Eye (tissue), 1 donor: ENCODE results near the gene TMEM204.

Experiments used
- DNase-seq: peaks from one replicate; pipeline ENCODE4 v3.0.0-alpha.2; 2015

TMEM204 gene

DNA sequence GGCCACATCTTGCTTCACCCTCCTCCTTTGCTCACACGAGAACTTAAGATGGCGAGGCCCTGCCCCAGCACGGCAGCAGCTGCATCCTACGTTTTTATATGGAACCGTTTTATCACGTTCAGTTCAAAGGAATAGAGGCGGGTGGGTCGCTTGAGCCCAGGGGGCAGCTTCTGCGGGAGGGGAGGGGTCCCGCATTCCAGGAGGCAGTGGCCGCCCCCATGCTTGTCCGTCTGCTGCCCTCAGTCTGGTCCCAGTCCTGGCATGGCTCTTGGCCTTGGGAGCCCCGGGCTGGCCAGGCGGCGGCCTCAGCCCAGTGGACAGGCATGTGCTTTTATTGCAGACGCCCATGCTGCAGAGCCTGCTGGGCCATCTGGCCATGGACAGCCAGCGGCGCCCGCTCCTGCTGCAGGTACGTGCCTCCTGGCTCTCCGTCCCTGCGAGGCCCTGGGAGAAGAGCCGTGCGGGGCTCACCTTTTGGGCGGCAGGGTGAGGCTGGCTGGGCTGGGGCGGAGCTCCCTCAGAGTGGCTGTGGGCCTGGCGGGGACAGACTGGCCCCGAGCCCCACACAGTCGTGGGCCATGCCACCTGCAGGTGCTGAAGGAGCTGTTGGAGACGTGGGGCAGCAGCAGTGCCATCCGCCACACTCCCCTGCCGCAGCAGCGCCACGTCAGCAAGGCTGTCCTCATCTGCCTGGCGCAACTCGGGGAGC is 33.6 kb upstream of the TMEM204 start:
- no peak for DNase-seq

DNA sequence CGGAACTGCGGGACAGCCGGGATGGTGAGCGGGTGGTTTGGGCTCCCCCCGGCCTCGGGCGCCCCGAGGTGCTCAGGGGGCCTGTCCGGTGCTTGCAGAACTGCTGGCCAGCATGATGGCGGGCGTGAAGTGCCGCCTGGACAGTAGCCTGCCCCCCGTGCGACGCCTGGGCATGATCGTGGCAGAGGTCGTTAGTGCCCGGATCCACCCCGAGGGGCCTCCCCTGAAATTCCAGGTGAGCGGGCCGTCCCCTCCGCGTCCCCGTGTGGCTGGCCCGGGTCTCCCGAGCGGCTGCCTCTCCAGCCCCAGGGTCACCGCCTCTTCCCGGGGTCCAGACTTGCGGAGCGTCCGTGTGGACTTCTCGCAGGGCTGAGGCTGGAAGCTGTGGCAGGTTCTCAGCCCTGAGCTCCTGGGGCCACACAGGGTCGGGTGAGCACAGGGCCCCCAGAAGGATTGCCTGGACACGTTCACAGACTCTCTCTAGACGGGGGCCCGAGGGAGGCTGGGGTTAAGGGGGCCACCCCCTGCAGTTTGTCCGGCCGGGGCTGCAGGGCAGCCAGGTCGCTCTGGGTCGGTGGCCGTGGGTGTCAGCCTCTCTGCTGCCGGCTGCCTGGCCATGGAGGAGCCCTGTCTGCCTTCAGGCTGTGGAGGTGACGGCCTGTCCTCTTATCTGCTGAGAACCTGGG is 32.9 kb upstream of the TMEM204 start:
- DNase-seq, result no peak

DNA sequence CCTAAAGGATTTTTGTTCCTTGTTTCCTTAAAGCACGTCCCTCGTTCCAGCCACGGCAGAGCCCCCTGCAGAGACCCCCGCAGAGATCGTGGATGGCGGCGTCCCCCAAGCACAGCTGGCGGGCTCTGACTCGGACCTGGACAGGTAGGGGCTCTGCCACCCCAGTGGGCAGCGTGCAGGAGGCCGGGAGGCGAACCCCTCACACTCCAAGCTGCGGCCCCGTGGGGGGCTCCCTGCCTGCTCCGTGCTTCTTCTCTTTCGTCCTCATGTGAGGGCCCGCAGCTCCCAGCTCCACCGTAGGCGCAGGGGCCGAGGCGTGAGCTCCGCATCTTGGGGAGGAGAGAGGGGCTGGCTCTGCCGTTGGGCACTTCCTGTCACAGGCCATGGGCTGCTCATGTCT is 31.8 kb upstream of the TMEM204 start:
- no peak for DNase-seq

DNA sequence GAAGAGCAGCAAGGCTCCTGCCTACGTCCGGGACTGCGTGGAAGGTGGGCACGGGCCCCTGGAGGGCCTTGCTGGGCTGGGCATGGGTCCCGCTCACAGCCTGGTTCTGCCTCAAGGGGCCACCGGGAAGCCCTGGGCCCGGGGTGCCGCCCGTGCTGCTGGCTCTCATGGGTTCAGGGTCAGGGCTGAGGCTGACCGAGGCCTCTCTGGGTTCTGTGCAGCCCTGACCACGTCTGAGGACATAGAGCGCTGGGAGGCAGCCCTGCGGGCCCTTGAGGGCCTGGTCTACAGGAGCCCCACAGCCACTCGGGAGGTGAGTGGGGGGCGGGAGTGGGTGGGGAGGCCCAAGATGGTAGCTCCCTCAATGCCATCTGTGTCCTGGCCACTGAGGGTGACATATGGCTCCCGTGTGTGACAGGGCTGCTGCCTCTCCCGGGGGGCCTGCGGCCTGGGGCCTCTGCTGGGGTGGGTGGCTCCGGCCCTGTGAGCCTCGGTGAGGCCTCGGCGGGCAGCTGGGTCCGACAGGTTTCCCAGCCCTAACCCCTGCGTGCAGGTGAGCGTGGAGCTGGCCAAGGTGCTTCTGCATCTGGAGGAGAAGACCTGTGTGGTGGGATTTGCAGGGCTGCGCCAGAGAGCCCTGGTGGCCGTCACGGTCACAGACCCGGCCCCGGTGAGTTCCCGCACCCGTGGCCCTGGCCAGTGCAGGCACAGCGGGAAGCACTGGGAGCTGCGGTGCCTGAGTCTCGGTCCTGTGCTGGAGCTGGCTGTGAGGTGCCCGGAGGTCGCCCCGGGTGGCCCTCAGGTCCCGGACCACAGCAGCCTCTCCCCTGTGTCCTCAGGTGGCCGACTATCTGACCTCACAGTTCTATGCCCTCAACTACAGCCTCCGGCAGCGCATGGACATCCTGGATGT is 31.1 kb upstream of the TMEM204 start:
- DNase-seq, result no peak

DNA sequence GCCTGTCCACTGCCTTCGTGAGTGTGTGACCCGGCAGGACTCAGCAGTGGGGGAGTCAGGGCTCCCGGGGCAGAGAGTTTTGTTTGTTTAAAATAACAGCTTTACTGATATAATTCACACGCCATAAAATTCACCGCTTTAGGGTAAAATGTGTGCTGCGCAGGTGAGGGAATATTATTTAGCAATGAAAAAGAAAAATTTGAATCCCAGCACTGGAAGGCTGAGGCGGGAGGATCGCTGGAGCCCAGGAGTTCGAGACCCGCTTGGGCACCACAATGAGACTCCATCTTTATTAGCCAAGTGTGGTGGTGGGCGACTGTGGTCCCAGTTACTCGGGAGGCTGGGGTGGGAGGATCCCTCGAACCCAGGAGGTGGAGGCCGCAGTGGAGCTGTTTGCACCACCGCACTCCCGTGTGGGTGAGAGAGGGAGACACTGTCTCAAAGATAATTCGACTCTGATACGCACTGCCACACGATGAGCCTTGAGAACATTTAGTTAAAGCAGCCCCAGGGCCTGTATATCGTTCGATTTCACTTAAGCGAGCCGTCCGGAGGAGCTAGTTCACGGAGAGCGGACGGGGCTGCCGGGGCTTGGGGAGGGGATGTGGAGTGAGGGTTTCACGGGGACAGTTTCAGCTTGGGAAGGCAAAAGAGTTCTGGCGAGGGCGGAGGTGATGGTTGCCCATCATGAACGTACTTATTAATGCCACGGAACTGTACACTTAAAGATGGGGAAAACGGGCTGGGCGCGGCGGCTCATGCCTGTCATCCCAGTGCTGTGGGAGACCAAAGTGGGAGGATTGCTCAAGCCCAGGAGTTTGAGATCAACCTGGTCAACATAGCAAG is 30.1 kb upstream of the TMEM204 start:
- DNase-seq, result no peak

DNA sequence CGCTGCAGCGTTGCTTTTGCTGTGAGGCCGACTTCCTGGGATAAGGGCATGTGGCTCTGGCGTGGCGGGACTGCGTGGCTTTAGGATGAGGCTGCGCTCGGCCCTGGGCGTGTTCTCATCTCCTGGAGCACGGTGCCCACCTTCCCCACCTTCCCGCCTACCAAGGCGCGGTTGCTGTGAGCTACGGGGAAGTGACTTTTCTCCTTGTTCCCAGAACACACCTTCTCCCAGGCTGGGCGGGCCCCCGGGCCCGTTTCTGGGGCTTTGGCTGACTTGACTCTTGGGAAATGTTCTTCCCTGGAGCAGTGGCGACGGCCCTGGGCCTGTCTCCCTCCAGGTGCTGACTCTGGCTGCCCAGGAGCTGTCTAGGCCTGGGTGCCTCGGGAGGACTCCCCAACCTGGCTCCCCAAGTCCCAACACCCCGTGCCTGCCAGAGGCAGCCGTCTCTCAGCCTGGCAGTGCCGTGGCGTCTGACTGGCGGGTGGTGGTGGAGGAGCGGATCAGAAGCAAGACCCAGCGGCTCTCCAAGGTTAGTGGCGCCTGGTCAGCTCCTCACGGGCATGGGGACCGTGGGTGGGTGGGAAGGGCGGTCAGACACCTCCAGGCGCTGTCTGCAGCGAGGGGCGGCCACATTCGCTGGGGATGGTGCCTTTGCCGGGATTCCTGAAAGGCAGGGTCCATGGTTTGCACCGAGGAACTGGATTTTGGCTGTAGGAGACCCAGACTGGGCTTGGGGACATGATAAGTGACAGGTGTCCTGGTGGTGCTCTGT is 28.2 kb upstream of the TMEM204 start:
- no peak for DNase-seq

DNA sequence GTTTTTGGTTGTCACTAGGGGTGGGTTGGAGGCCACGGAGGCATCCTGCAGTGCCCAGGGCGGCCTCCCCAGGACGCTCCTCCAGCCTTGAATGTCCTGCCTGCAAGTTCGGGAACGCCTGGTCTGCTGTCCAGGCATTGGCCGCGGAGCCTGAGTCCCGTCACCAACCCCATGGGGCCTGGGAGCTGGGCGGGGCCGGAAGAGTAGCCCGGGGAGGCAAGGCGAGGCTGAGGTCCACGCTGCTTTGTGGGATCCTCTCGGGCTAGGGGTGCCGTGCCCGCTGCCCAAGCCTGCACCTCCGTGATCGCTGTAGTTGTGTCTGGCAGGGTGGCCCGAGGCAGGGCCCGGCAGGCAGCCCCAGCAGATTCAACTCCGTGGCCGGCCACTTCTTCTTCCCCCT is 27.6 kb upstream of the TMEM204 start:
- no peak for DNase-seq

DNA sequence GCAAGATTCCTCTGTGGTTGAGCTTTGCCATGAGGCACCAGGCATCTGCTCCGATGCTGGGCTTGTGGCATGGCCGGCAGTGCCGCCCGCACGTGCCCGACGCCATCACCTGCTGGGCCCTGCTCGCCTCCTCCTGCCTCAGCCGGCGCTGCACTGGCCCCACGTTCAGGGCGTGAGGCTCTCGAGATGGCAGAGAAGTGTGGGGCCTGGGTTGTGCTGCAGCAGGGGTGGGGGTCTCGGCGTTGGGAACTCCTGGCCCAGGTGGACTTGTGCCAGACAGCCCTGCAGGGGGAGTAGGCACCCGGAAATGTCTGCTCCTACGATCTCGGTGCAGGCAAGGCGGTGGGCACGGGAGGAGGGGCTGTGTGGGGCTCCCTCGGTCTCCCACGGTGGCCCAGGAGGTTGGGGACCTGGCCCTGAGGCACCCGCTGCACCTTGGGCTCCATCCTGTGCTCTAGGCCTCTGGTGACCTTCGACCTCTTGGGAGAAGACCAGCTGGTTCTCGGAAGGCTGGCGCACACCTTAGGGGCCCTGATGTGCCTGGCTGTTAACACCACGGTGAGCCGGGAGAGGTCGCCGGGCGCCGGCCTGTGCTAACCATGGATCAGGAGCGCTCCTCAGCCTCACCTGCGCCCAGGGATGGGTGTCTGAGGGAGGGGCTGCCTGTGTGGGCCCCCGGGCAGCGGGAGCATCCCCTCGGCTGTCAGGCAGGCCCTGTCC is 26.8 kb upstream of the TMEM204 start:
- no peak for DNase-seq

DNA sequence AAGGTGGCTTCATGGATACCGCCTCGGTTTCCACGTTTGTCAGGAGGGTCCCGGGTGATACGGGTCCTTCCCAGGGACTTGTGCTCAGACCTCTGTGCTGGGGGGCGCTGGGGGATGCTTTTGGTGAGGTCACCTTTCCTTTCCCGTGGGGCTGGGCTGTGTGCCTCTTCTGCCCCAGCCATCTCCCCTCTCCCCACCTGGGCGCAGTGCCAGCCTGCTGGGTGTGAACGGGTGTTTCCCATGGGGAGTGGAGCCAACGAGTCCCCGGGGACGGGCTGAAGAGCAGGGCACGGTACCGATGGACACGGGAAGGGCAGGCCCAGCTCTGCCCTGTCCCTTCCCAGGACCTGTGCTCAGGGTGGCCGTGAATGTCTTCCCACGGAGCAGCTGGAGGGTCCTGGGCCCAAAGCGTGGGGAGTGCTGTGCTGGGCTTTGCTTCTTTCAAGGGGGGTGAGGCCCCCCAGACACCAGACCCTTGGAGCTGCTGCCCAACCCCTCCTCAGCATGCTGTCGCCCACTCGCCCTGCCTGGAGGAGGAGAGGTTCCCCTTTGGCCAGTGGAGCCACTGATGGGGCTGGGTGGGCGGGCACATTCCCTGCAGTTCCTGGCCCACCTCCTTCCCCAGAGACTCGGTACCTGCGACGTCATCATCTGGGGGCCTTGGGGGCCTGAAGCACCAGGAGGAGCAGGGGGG is 24.8 kb upstream of the TMEM204 start:
- DNase-seq, result no peak

DNA sequence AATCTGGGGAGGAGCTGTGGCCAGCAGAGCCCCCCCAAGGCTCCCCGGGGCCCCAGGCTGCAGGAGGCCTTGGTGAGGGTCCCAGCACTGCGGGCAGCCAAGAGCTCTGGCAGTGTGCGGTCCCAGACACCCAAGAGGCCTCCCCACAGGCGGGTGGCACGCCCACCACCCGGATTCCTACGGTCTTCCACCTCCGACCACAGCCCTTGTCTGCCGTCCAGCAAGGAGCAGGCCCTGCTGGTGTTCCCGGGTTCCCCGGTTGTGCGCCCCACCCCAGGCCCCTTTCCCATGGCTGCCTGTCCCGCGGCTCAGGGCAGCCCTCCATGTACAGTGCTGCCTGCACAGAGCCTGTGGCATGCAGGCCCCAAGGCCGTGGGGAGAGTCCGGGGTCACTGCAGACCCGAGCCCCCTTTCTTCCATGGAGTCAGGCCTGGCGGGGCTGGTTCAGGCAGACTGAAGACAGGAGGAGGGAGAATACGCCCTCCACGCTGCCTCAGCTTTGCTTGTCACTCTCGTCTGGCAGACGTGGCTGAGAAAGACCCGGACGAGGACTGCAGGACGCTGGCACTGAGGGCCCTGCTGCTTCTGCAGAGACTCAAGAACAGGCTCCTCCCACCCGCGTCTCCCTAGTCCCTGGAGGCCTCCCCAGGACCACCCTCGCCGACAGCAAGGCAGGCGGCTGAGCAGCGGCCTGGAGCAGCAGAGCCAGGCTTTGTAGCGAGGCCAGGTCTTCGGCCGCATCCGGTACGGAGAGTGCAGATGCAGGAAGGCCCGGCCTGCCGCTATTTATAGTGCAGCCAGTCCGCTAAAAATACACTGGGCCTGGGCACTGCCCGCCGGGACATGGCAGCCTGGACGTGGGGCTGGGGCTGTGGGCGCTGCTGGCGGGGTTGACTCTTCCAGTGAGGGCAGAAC is 23.9 kb upstream of the TMEM204 start:
- no peak for DNase-seq

DNA sequence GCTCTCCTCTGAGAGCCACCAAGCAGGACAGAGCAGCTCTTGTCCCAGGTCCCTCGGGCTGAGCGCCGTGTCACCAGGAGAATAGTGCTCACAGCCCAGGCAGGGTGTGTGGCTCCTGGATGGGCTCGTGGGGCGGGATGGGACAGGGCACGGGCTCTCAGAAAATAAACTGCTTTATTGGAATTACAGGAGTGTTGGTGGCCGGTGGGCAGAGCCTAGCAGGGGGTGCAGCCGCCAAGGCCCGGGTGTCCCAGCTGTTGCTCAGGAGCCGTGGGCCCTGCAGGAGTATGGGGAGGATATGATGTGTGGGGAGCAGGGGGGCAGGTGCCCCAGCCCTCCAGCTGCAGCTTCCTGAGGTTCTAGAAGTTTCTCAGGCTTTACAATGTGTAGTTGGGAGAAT is 23.2 kb upstream of the TMEM204 start:
- DNase-seq, result no peak

DNA sequence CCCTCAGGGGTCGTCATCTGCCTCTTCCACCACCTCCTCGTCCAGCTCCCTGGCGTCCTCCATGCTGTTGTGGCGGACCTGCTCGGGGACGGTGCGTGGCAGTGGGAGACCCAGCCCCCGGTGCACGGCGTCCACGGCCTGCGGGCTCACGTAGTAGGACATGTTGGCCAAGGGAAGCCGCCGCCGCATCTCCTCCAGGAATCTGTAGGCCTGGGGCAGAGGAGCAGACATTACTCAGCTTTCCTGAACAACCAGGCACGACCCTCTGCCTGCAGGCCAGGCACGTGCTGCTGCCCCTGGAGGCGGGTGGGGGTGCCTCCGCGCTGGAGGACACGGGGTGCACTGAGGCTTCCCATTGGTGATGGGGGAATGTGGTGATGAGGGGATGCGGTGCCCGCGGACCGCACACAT is 22.5 kb upstream of the TMEM204 start:
- DNase-seq, result no peak

DNA sequence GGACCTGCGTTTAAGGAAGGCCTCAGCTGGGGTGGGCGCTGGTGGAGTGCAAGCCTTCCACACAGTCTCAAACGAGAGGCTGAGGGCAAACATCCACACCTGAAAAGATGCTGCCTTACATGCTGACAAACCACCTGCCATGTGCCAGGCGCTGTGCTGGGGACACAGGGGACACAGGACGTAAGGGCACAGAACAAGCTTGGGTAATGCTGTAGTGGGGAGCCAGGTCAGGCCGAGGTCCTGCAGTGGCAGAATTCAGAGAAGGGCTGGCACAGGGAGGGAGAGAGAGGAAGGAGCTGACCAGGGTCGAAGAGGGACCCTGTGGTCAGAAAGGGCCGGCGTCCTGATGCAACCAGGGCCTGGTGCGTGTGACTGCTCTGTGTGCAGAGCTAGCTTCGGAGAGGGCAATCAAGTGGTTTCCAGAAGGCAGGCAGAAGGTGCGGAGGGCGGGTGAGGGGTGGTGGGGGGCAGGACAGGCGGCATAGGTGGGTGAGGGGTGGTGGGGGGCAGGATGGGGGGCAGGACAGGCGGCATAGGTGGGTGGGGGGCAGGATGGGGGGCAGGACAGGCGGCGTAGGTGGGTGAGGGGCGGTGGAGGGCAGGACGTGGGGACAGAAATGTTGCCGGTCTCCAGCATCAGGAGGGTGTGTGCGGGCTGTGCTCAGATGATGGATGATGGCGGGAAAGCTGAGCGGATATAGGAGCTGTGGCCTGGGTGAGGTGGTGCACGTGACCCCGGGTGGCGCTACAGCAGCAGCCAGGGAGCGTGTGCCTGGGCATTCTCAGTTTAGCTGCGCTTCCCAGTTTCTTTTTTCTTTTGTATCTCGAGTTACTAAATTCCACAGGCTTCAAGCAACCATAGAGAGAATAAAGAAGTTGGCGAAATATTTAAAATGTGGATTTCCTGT is 21.6 kb upstream of the TMEM204 start:
- no peak for DNase-seq

DNA sequence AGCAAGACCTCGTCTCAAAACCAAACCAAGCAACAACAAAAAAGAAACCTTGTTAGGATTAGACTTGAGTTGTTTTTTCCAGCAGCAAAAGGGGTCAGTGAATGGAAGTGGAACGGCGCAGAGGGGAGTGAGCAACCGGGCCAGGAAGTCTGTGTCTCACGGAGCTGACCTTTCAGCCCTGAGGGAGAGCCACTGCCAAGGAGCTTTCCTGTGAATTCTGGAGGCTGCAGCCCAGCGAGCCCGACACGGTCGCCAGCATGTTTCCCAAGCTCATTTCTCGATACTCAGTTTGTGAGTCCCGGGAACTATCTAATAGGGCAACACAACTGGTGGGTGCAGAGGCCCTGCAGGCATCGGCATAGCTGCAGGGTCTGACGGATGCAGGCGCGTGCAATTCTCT is 20.7 kb upstream of the TMEM204 start:
- no peak for DNase-seq

DNA sequence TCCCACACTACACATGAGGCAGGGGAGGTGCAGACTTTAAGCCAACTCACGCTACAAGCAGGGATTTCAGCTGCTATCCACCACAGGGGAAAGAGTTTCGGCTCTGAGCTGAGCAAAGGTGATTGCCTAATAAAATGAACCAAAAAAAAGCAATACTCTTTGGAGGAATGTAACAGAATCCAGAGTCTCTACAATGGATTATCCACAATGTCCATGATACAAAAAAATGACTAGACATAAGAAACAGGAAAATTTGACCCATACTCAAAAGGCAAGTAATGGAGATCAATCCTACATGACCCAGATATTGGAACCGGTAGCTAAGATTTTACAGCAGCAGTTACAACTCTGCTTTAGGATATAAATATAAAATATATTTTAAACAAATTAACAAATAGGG is 19.0 kb upstream of the TMEM204 start:
- DNase-seq, result no peak

DNA sequence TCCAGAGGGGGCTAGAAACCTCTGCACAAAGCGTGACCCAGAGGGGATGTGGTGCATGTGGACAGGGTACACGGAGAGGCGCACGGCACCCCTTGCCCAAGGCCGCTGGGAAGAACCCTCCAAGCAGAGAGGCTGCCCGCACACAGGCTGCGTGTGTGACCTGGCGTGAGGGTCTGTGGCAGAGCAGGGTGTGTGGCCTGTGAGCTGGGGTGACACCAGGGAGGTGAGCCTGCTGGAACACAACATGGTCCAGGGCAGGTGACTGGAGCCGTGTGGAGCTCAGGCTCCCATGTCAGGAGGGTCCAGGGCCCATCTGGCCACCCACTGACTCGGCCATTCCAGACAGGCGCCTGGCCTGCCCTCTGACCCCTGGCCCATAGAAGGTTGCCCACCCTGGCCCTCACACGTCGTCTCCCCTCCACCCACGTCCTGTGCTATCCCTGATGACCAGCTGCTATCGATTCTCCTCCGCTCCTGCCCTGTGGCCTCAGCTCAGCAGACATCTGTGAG is 14.8 kb upstream of the TMEM204 start:
- no peak for DNase-seq

DNA sequence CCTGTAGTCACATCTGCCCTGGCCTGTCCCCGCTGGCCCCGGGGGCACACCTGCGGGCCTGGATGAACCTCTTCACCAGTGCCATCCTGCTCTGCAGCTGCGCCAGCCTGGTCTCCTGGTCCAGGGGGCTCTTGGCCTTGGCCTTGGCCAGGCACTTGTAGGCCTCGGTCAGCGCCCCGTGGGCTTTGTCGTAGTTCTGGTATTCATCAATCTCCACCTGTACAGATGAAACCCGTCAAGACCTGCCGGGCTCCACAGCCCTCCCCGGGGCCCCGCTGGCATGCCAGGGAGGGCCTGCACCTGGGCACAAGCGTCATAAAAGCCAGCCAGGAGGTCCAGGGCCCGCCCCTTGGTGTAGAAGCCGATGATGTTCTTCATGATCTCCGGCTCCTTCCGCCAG is 13.6 kb upstream of the TMEM204 start:
- no peak for DNase-seq

DNA sequence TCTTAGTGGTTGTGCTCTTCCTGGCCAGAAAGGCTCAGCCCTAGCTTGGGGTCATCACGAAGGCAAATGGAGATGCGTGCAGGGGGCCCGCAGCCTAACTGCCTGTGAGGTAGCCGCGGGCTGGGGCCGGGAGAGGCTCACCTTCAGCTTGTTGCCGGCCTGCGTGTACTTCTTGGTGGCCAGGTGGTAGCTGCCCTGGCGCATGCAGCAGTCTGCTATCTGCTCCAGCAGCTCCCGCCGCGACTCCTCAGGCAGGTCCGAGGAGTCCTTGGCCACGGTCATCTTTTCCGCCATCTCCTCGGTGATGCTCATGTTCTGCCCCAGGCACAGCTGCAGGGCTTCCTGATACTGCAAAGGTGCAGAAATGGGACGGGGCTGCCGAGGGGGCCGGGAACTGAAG is 13.0 kb upstream of the TMEM204 start:
- DNase-seq, result no peak
